ENCODE results near the gene ARHGAP31.
A peak's percentile ranks its signal among the peaks of the same experiment; 100 is the strongest.

Gene ARHGAP31

DNA sequence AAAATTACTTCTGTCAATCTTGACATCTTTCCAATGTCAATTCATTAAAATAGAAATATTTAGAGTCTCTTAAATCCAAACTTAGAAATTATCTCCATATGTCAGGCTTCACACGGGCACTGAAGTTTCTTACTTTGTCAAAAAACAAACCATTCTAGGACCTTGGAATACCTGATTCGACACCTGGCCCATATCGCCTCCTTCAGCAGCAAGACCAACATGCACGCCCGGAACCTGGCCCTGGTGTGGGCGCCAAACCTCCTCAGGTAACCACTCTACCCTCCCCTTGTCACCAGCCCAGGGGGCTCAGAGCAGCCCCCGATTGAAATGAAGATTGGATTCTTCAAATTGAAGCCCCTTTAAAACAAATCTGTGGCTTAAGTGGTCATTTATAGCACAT is 88.0 kb downstream of the ARHGAP31 start:
- no peaks in the 10 kb centered on the region; the same call in 1 of the 2 replicates for H3K4me1 ChIP-seq (ENCODE audit: insufficient read depth, low read length)
- no peaks in the 10 kb centered on the region for H3K9me3 ChIP-seq (ENCODE audit: control insufficient read depth, insufficient read depth, low read length)
- H3K9ac ChIP-seq (ENCODE audit: low read depth, low read length), result no peak overlapping the region
- no peaks in the 10 kb centered on the region for H3K36me3 ChIP-seq (ENCODE audit: insufficient read depth, low read length)

DNA sequence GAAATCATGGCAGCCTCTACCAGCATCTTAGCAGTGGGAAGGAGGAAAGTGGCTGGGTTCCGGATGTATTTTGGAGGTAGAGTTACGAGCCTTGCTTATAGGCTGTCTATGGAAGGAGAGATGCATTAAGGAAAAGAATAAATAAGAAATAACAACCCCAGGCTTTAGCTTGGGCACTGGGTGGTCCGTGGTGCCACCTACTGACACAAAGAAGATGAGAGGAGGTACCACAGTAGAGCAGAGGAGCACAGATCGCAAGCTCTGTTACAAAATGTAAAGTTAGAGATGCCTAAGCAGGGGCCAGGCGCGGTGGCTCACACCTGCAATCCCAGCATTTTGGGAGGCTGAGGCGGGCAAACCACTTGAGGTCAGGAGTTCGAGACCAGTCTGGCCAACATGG is 94.4 kb downstream of the ARHGAP31 start:
- Histone ChIP-seq H3K36me3 (ENCODE audit: insufficient read depth, low read length) (no peaks in the 10 kb centered on the region), H3K9ac (ENCODE audit: low read depth, low read length) (no peak overlapping the region), H3K9me3 (ENCODE audit: control insufficient read depth, insufficient read depth, low read length) (no peaks in the 10 kb centered on the region), H3K4me1 (ENCODE audit: insufficient read depth, low read length) (no peaks in the 10 kb centered on the region)

DNA sequence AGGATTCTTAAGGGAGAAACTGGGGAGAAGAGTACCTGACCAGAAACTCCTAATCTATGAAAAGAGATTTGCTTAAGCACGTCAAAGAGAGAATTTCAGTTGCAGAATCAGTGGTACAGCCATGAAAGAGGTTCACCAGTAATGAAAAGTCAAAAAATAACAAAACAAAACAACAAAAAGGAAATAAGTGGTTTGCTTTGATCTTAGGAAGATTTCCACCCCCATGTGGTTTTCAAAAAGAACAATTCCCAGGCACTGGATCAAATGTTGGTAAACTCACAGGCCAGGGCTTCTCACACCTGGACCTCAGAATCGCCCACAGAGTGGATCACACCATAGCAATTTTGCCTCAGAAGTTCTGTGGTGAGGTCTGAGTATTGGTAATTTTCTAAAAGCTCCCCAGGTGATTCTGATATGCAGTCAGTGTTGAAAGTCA is 101.8 kb downstream of the ARHGAP31 start:
- Histone ChIP-seq H3K9ac (ENCODE audit: low read depth, low read length) (no peak overlapping the region), H3K36me3 (ENCODE audit: insufficient read depth, low read length) (no peaks in the 10 kb centered on the region), H3K4me1 (ENCODE audit: insufficient read depth, low read length) (peaks cover 4% of the 10 kb centered on the region; the same call in 1 of the 2 replicates), H3K9me3 (ENCODE audit: control insufficient read depth, insufficient read depth, low read length) (no peaks in the 10 kb centered on the region)

DNA sequence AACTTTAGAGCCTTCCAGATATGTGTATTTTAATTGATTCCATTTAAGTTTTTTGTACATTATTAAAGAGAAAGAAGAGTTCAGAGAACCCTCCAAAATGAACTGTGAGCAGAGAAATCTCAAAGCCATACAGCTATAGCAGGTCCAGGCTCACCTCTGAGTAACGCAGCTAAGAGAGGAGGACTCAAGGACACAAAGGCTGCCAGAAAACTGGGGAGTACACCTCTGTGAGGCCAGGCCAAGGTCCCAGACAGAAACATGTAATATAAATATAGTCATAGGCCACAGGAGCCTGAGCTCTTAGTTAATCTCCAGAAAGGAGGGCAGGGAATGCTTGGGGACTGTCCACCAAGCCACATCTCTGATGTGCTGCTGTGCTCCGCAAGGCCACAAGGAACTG is 102.7 kb downstream of the ARHGAP31 start:
- H3K9ac ChIP-seq (ENCODE audit: low read depth, low read length), result no peak overlapping the region
- H3K9me3 ChIP-seq (ENCODE audit: control insufficient read depth, insufficient read depth, low read length), result no peaks in the 10 kb centered on the region
- no peaks in the 10 kb centered on the region for H3K36me3 ChIP-seq (ENCODE audit: insufficient read depth, low read length)
- peaks cover 10% of the 10 kb centered on the region; the same call in 1 of the 2 replicates for H3K4me1 ChIP-seq (ENCODE audit: insufficient read depth, low read length)

DNA sequence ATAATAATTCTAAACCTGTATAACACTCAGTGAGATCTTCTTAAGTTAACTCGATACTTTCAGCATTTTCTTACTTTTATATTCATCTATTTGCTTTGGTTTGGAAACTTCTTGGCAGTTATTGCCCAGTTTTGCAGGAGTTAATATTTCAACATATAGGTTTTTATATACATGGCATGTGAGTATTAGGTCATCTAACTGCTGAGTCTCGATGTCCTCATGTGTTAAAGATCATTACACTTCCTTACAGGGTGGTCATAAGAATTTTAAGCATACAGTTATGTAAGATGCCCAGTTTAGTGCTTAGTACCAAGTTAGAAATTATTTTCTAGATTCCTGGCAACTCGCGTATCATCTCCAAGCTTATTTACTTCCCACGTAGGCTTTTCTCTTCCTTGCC is 106.3 kb downstream of the ARHGAP31 start:
- Histone ChIP-seq H3K9me3 (ENCODE audit: control insufficient read depth, insufficient read depth, low read length) (no peaks in the 10 kb centered on the region; the same call in 1 of the 2 replicates), H3K4me1 (ENCODE audit: insufficient read depth, low read length) (peaks cover 10% of the 10 kb centered on the region; the same call in 1 of the 2 replicates), H3K9ac (ENCODE audit: low read depth, low read length) (no peak overlapping the region), H3K36me3 (ENCODE audit: insufficient read depth, low read length) (no peaks in the 10 kb centered on the region)

DNA sequence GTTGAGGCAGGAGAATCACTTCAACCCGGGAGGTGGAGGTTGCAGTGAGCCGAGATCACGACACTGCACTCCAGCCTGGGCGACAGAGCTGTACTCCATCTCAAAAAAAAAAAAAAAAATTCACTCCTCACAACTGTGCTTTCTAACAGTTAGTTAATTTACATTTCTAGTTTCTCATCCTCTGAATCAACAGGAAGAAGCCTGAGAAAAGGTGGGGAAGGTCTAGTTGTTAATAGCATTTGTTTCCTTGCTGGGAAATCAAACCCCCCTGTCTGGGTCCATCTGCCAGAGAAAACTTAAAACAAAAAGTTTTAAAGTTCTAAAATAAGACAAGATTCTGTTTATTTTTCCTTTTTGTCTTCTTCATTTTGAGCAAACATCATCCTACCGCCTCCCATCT is 106.9 kb downstream of the ARHGAP31 start:
- H3K4me1 ChIP-seq (ENCODE audit: insufficient read depth, low read length), result peaks cover 10% of the 10 kb centered on the region; the same call in 1 of the 2 replicates
- H3K9ac ChIP-seq (ENCODE audit: low read depth, low read length), result no peak overlapping the region
- no peaks in the 10 kb centered on the region for H3K36me3 ChIP-seq (ENCODE audit: insufficient read depth, low read length)
- H3K9me3 ChIP-seq (ENCODE audit: control insufficient read depth, insufficient read depth, low read length), result no peaks in the 10 kb centered on the region; the same call in 1 of the 2 replicates

DNA sequence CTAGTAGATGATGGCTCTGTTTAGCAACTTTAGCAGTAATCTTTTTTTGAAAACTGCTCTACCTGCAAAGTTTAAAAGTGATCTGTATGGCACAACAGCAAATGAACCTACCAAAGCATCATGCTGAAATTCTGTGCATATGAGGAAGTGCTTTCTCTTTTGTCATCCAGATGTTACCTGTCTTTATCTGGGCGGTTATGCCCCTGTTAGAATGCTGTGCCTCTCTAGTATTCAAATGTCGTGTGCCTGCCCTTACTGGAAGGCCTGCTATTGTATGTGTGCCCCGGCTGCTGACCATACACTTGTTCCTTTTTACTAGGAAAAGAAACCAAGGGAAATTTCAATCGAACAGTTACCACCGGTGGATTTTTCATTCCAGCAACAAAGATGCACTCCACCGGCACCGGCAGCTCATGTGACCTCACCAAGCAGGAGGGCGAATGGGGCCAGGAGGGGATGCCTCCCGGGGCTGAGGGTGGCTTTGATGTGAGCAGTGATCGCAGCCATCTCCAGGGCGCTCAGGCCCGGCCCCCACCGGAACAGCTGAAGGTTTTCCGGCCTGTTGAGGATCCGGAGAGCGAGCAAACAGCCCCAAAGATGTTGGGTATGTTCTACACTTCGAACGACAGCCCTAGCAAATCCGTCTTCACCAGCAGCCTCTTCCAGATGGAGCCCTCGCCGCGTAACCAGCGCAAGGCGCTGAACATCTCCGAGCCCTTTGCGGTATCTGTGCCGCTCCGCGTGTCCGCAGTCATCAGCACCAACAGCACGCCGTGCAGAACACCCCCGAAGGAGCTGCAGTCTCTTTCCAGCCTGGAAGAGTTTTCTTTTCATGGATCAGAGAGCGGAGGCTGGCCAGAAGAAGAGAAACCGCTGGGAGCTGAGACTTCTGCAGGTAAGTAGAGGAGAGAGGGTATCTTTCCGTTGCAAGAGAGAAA is 107.6 kb downstream of the ARHGAP31 start:
- peaks cover 6% of the 10 kb centered on the region; the same call in 1 of the 2 replicates for H3K4me1 ChIP-seq (ENCODE audit: insufficient read depth, low read length)
- no peaks in the 10 kb centered on the region for H3K36me3 ChIP-seq (ENCODE audit: insufficient read depth, low read length)
- no peaks in the 10 kb centered on the region; the same call in 1 of the 2 replicates for H3K9me3 ChIP-seq (ENCODE audit: control insufficient read depth, insufficient read depth, low read length)
- peak overlapping the region; percentile 35; the same call in 1 of the 2 replicates for H3K9ac ChIP-seq (ENCODE audit: low read depth, low read length)

DNA sequence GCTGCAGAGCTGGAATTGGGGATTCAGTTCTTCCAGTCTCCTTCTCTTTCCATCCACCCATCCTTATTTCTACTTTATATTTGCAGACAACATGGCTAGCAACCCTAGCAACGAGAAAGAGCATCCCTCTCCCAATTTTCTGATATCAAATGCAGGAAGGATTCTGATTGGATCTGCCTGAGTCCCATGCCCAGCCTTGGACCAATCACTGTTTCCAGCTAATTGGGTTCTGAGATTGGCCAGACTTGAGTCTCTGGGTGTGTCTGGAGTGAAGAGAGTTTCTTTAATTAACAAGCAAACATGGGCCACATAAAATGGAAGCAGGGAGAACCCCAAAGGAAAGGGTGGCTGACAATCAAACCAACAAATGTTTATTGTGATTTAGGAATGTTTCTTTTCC is 108.6 kb downstream of the ARHGAP31 start:
- Histone ChIP-seq H3K9me3 (ENCODE audit: control insufficient read depth, insufficient read depth, low read length) (no peaks in the 10 kb centered on the region; the same call in 1 of the 2 replicates), H3K36me3 (ENCODE audit: insufficient read depth, low read length) (no peaks in the 10 kb centered on the region), H3K4me1 (ENCODE audit: insufficient read depth, low read length) (peaks cover 6% of the 10 kb centered on the region; the same call in 1 of the 2 replicates), H3K9ac (ENCODE audit: low read depth, low read length) (no peak overlapping the region)

DNA sequence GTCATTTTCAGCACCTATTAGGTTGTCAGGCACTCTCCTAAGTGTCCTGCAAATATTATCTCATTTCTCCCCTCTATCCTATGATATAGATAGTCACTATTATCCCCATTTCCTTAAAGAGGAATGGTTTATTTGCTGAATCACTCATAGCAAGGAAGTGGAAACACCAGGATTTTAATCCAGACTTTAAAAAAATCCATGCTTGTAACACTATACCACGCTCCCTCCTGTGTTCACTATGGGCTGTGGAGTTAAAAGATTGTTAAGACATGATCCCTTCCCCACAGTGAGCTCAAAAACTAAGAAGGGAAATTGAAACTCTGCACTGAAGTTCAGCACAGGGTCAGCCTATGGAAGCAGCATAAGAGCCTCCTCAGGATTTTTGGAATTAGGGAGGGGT is 109.0 kb downstream of the ARHGAP31 start:
- no peaks in the 10 kb centered on the region; the same call in 1 of the 2 replicates for H3K9me3 ChIP-seq (ENCODE audit: control insufficient read depth, insufficient read depth, low read length)
- H3K36me3 ChIP-seq (ENCODE audit: insufficient read depth, low read length), result no peaks in the 10 kb centered on the region
- H3K4me1 ChIP-seq (ENCODE audit: insufficient read depth, low read length), result peaks cover 6% of the 10 kb centered on the region; the same call in 1 of the 2 replicates
- H3K9ac ChIP-seq (ENCODE audit: low read depth, low read length), result no peak overlapping the region

DNA sequence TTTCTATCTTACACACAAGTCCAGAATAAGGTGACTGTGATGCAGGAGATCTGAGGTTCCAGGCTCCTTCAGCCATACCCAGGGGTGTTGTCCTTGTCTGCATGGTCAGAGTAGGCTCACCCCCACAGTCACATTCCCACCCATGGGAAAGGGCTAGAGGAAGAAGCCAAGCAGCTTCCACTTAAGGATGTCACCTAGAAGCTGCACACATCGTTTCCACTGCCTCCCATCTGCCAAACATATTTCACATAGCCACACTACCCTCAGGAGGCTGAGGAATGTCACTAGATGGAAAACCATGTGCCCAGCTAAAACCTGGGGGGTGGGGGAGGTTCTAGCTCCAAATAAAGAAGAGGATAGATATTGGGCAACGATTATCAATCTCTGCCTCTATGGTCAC is 111.1 kb downstream of the ARHGAP31 start:
- H3K9me3 ChIP-seq (ENCODE audit: control insufficient read depth, insufficient read depth, low read length), result no peaks in the 10 kb centered on the region; the same call in 1 of the 2 replicates
- H3K4me1 ChIP-seq (ENCODE audit: insufficient read depth, low read length), result peaks cover 6% of the 10 kb centered on the region; the same call in 1 of the 2 replicates
- no peaks in the 10 kb centered on the region for H3K36me3 ChIP-seq (ENCODE audit: insufficient read depth, low read length)
- no peak overlapping the region for H3K9ac ChIP-seq (ENCODE audit: low read depth, low read length)

DNA sequence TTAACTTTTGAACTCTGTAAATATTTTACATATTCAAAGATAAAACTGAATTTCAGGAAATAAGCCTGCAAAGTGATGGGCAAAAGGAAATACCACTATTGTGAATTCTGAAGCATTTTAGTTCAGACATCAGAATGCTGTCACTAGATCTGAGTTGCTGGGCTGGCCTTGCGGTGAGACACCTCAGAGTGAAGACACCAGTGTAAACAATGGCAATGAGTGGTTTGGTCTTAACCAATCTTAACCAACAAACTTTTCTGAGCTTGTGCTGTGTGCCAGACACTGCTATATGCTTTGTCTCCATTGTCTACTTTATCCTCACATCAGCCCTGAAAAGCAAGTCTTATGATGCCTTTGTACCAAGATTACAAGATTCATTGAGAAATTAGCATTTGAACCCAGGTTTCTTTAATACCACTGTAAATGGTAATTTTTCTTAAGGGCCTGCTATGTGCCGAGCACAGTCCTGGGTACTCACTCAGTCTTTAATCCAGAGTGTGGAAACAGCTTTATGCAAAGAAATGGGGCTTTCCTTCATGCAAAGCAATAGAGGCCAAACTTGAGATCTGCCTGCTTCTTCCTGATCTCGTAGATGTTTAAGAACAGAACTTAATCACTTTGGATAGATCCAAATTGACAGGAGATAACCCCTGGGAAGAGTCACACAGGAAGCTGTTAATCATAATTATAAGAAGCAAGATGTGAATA is 114.2 kb downstream of the ARHGAP31 start:
- Histone ChIP-seq H3K36me3 (ENCODE audit: insufficient read depth, low read length) (no peaks in the 10 kb centered on the region), H3K4me1 (ENCODE audit: insufficient read depth, low read length) (no peaks in the 10 kb centered on the region), H3K9me3 (ENCODE audit: control insufficient read depth, insufficient read depth, low read length) (no peaks in the 10 kb centered on the region), H3K9ac (ENCODE audit: low read depth, low read length) (no peak overlapping the region)

DNA sequence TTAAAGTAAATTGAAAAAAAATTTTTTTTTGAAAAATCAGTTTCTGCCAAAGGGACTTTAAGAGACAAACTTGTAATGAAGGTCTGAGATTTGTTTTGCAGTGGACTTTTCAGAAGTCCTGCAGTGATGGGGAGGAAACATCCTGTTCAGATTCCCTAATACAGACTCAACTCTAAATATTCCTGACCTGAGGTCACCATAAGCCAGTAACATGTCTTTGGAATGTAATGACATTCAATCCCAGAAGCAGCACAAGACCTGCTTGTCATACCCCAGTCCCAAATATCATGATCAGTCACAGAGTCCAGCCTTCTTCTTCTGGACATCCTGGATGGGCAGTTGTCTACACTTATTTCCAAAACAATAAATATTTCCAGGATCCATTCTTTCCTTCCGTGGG is 115.7 kb downstream of the ARHGAP31 start:
- H3K36me3 ChIP-seq (ENCODE audit: insufficient read depth, low read length), result no peaks in the 10 kb centered on the region
- no peaks in the 10 kb centered on the region for H3K9me3 ChIP-seq (ENCODE audit: control insufficient read depth, insufficient read depth, low read length)
- H3K9ac ChIP-seq (ENCODE audit: low read depth, low read length), result no peak overlapping the region
- H3K4me1 ChIP-seq (ENCODE audit: insufficient read depth, low read length), result no peaks in the 10 kb centered on the region

DNA sequence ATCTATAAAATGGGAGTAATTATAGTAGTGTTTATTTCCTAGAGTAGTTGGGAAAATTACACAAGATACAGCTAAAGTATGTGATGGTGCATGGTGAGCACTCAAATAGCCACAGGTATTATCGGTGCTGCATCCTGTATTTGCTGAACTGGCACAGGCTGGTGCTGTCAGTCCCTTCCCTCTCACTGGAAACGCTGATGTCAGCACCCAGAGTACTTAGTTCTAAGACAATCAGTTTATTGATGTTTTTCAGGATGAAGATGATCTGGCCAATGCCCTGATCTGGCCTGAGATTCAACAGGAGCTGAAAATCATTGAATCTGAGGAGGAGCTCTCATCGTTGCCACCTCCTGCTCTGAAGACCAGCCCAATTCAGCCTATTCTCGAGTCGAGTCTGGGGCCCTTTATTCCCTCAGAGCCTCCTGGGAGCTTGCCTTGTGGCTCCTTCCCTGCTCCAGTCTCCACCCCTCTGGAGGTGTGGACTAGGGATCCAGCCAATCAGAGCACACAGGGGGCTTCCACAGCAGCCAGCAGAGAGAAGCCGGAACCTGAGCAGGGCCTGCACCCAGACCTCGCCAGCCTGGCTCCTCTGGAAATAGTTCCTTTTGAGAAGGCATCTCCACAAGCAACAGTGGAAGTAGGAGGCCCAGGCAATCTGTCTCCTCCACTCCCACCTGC is 119.6 kb downstream of the ARHGAP31 start:
- H3K9ac ChIP-seq (ENCODE audit: low read depth, low read length), result no peak overlapping the region
- no peaks in the 10 kb centered on the region; the same call in 1 of the 2 replicates for H3K36me3 ChIP-seq (ENCODE audit: insufficient read depth, low read length)
- H3K9me3 ChIP-seq (ENCODE audit: control insufficient read depth, insufficient read depth, low read length), result no peaks in the 10 kb centered on the region
- no peaks in the 10 kb centered on the region for H3K4me1 ChIP-seq (ENCODE audit: insufficient read depth, low read length)

DNA sequence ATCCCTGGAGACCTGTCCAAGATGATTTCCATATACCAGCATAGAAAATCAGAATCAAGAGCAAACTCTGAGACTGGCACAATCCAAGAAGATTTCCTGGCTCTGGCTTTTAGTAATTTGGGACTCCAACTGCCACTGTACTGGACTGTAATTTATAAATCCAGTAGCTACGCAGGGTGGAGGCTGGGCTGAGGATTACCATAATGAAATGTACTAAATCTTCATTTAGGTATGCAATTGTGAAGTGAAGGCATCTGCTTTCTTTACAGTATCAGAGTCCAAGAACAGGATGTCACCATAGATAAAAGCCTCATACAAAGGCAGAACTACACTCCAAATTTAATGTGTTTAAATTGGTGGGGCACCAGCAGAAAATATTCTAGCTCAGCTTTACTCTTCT is 122.7 kb downstream of the ARHGAP31 start:
- Histone ChIP-seq H3K9me3 (ENCODE audit: control insufficient read depth, insufficient read depth, low read length) (no peaks in the 10 kb centered on the region), H3K36me3 (ENCODE audit: insufficient read depth, low read length) (no peaks in the 10 kb centered on the region; the same call in 1 of the 2 replicates), H3K9ac (ENCODE audit: low read depth, low read length) (no peak overlapping the region), H3K4me1 (ENCODE audit: insufficient read depth, low read length) (no peaks in the 10 kb centered on the region)

Measured in ES-I3 (cell line).